Testis (tissue), 2 donors: ENCODE data around the gene AMMECR1.

Experiments used
- CTCF ChIP-seq, 3 experiments: fragments of 450-650 bp in 2 of 3; fragments of 200-600 bp in 1 of 3; sonication (generic) in 1 of 3; IDR thresholded peaks; one replicate each; pipeline ENCODE4 v1.5.1; 2016 to 2019; ENCODE audit warnings: antibody characterized with exemption in 3 of 3, mild to moderate bottlenecking in 2 of 3, moderate library complexity in 1 of 3
- POLR2A ChIP-seq: fragments of 450-650 bp; IDR thresholded peaks from one replicate; pipeline ENCODE4 v1.6.1; 2017; ENCODE audit warnings: antibody characterized with exemption, mild to moderate bottlenecking, moderate library complexity

DNA sequence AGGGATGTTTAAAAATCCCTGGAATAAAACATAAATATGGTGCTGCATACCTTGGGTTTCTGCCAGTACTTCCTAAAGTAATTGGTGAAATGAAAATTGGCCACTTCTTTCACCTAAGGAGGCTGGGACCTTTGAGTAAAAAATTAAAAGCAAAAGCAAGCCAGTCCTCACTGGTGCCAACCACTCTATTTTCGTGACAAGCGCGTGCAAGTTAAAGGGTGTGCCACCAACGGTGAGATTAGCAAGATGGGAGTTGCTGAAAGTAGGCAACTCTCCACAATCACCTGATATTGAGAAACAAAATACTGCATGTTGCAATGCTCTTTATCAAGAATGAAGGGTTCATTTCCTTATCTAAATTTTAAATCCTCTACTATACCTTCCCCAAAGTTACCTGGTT lies 21.1 kb upstream of the AMMECR1 start:
- no peak for TF ChIP-seq CTCF (IDR thresholded peaks at IDR 0.05)
- no peak for TF ChIP-seq POLR2A
